Type B pancreatic cell (in vitro differentiated cells): ENCODE results near the gene GNGT2. TPM values are rescaled to one million over a fixed set of nuclear protein-coding genes. Genes with fewer than 3 reads are reported as not detected.

Experiments used
- DNase-seq: peaks from one replicate; pipeline ENCODE4 v3.0.0; 2021; ENCODE audit warnings: mixed read lengths; ENCODE audit not compliant: unreplicated experiment; ENCODE audit errors: extremely low spot score
- H3K27ac Mint-ChIP-seq: 2 replicates; pipeline ENCODE4 v1.8.0; 2021; ENCODE audit warnings: mild to moderate bottlenecking, mixed read lengths
- H3K27me3 Mint-ChIP-seq: 2 replicates; pipeline ENCODE4 v1.8.0; 2021; ENCODE audit warnings: mixed read lengths
- H3K36me3 Mint-ChIP-seq: 2 replicates; pipeline ENCODE4 v1.8.0; 2021; ENCODE audit warnings: mixed read lengths
- H3K4me1 Mint-ChIP-seq: one replicate; pipeline ENCODE4 v1.8.0; 2021; ENCODE audit warnings: mixed read lengths; ENCODE audit not compliant: unreplicated experiment
- H3K4me3 Mint-ChIP-seq: 2 replicates; pipeline ENCODE4 v1.8.0; 2021; ENCODE audit warnings: mild to moderate bottlenecking, mixed read lengths
- H3K9me3 Mint-ChIP-seq: 2 replicates; pipeline ENCODE4 v1.8.0; 2021; ENCODE audit warnings: mixed read lengths
- total RNA-seq: library from RNA; stranded (reverse); gene quantifications from 2 replicates; pipeline ENCODE4 v1.2.1, GENCODE V29; 2021; ENCODE audit warnings: low replicate concordance
- TF ChIP-seq, protein P1 (sequence below): fragments of 200-600 bp; sonication (generic); conservative IDR thresholded peaks from 2 replicates; pipeline ENCODE4 v1.5.0; 2021; ENCODE audit warnings: antibody characterized with exemption, mild to moderate bottlenecking

Gene GNGT2
- total RNA-seq, 1 donor from 2014 or later = 0.34 TPM

DNA sequence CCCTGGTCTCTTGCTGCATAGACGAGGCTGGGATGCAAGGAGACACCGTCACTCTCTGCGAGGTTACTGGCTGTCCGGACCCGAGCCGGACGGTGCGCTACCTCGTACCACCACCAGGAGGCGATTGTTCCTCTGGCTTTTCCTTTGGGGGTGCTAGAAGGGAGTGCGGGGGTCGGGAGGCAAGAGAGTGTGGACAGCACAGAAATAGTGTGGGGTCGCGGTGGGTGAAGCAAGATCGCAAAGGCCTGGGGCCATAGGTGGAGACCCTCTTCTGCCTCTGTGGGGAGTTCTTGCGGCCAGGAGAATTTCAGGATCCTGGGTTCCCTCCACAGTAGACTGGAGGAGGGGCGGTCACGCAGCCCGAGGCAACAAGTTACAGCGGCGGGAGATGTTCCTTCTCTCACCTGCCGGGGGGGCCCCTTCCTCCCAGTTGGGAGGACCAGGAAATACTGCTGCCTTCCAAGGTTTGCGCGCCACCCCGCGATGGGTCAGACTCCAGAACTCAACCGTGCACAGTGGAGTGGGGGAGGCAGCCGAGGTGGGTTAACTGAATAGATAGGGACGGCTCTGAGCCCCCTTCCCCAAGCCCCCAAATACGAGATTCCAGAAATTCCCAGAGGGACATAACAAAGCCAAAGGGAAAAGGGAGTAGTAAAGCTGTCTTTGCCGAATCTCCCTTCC, 13.3 kb upstream of the GNGT2 start:
- Mint-ChIP-seq H3K27ac (no peak overlapping the region), H3K4me1 (peaks cover 12% of the 10 kb centered on the region), H3K4me3 (peak overlapping the region; percentile 69), H3K36me3 (no peaks in the 10 kb centered on the region), H3K27me3 (peaks cover 73% of the 10 kb centered on the region), H3K9me3 (no peaks in the 10 kb centered on the region)
- peak; percentile 83 for DNase-seq
- TF ChIP-seq, protein P1, sequence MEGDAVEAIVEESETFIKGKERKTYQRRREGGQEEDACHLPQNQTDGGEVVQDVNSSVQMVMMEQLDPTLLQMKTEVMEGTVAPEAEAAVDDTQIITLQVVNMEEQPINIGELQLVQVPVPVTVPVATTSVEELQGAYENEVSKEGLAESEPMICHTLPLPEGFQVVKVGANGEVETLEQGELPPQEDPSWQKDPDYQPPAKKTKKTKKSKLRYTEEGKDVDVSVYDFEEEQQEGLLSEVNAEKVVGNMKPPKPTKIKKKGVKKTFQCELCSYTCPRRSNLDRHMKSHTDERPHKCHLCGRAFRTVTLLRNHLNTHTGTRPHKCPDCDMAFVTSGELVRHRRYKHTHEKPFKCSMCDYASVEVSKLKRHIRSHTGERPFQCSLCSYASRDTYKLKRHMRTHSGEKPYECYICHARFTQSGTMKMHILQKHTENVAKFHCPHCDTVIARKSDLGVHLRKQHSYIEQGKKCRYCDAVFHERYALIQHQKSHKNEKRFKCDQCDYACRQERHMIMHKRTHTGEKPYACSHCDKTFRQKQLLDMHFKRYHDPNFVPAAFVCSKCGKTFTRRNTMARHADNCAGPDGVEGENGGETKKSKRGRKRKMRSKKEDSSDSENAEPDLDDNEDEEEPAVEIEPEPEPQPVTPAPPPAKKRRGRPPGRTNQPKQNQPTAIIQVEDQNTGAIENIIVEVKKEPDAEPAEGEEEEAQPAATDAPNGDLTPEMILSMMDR = peak; percentile 88

DNA sequence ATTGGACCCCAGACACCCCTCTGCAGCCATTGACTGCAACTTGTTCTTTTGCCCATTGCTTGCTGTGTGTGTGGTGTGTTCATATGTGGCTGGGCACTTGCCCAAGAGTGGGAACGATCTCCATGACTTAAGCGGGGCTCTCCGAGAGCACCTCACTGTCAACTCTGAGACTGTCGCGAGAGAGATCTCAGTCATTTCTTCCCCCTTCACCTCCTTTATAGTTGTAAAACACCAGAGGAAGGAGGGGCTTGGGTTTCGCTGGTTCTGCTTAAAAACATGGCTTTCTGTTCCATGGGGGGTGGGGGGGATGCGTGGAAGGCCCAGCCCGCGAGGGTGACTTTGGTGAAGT, 12.8 kb upstream of the GNGT2 start:
- Mint-ChIP-seq H3K36me3 (no peaks in the 10 kb centered on the region), H3K4me1 (peaks cover 12% of the 10 kb centered on the region), H3K9me3 (no peaks in the 10 kb centered on the region), H3K27ac (no peak overlapping the region), H3K4me3 (peak overlapping the region; percentile 69), H3K27me3 (peaks cover 71% of the 10 kb centered on the region)
- no peak for DNase-seq
- TF ChIP-seq, protein P1 = no peak

DNA sequence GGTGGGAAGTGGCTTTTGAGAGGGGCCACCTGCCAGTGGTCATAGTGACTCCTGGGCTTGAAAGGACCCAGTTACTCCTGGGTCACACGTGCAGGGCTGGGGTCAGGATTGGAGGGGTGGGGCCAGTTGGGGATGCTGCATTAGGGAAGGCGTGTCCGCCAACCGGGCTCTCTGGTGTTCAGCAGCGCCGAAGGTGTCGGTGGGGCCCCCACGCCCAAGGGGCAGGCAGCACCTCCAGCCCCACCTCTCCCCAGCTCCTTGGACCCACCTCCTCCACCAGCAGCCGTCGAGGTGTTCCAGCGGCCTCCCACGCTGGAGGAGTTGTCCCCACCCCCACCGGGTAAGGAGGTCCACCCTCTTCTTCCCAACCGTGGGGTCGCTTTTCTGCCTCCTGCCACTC, 9.6 kb upstream of the GNGT2 start:
- H3K27ac Mint-ChIP-seq = no peak overlapping the region
- no peak for DNase-seq
- no peak overlapping the region for H3K4me3 Mint-ChIP-seq
- peaks cover 8% of the 10 kb centered on the region for H3K4me1 Mint-ChIP-seq
- H3K9me3 Mint-ChIP-seq = no peaks in the 10 kb centered on the region
- TF ChIP-seq, protein P1 = no peak
- no peaks in the 10 kb centered on the region for H3K36me3 Mint-ChIP-seq
- H3K27me3 Mint-ChIP-seq = peaks cover 50% of the 10 kb centered on the region

DNA sequence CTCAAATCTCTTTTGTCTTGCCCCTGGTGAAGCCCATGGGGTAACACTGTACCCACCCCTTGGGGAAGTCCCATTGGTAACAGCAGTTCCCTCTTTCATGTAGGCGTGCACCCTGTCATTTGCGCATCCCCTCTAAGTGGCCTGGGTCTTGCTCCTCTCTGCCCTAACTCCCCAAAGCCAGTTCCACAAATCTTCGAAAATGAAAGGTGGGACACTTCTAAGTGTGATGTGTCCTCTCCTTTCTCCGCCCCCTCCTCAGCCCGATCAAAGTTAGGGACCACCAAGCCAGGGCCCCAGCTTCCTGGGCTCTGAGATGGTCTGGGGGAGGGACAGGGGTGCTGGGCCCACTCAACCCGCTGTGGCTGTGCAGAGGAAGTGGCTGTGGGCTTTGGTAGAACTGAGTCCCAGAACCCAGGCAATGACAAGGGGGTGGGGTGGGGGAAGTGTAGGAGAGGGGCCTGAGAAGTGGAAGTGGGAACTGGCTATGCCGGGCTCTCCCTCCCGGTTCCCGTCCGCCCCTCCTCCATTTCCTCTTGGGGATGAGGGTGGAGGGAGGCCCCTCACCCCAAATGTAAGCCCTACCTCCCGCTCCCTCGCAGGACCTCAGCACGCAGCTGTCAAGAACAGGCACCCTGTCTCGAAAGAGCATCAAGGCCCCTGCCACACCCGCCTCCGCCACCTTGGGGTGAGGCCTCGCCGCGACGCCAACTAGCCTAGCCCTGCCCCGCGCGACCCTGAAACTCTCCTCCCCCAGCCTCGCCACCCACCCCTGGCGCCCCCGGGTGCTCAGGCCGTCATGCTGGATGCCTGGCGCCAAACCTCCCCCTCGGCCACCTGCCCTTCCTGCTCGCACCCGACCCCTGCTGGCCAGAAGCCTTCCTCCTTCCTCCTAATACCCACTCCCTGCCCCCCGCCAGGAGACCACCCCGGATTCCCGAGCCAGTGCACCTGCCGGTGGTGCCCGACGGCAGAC, 8.9 kb upstream of the GNGT2 start:
- Mint-ChIP-seq H3K36me3 (no peaks in the 10 kb centered on the region), H3K4me1 (peaks cover 8% of the 10 kb centered on the region), H3K27ac (no peak overlapping the region), H3K27me3 (peaks cover 47% of the 10 kb centered on the region), H3K4me3 (no peak overlapping the region), H3K9me3 (no peaks in the 10 kb centered on the region)
- TF ChIP-seq, protein P1 = no peak
- no peak for DNase-seq

DNA sequence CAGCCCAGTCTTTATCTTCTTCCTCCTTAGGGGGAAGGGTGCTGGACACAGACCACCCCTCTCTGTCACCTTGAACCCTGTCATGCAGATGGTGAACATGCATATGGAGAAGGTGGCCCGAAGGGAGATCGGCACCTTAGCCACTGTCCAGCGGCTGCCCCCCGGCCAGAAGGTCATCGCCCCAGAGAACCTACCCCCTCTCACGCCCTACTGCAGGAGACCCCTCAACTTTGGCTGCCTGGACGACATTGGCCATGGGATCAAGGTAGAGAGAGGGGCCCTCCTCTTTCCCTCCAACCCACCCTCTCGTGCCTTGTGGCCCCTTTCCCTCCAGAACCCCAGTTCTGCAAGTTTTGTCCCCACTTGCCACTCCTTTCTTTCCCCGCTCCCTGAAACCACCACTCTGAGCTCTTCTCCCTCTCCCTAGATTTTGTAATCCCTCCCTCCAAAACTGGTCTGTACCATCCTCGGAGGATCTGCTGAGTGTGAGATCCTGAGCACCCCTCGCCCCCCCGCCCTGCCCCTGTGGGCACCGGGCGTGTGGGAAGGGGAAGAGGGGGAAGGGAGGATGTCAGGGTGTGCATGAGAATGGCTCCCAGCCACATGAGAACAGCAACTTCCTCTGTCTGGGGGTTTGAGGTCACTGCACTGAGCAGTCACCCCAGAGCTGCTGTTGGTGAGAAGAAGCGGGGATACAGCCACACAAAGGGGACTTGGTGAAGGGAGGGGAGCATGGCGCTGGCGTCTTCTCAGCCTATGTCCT, 7.5 kb upstream of the GNGT2 start:
- Mint-ChIP-seq H3K36me3 (no peaks in the 10 kb centered on the region), H3K27ac (no peak overlapping the region), H3K9me3 (no peaks in the 10 kb centered on the region), H3K4me3 (no peak overlapping the region), H3K4me1 (no peaks in the 10 kb centered on the region), H3K27me3 (peaks cover 33% of the 10 kb centered on the region)
- DNase-seq = no peak
- TF ChIP-seq, protein P1 = no peak
